RPMI7951 (cell line): ENCODE results near the gene PTGES. TPM values are rescaled to one million over a fixed set of nuclear protein-coding genes. Genes with fewer than 3 reads are reported as not detected.
"Not testable (repeated sequence)": the region's sequence is repeated elsewhere in the genome, so short reads cannot be mapped to it uniquely, and the experiment has no call there.

ENCODE experiments used
- DNase-seq: peaks from one replicate; pipeline ENCODE4 v3.0.0-alpha.2; 2012; ENCODE audit warnings: low read depth
- total RNA-seq: library from RNA; depleted of rRNA; stranded (reverse); fragments of >200 nt; shearing (Covaris generic); gene quantifications from 2 replicates; pipeline ENCODE4 v1.2.3, GENCODE V29; 2014

PTGES gene
- total RNA-seq, 1 experiment from 2014 or later = 0.96 TPM

DNA sequence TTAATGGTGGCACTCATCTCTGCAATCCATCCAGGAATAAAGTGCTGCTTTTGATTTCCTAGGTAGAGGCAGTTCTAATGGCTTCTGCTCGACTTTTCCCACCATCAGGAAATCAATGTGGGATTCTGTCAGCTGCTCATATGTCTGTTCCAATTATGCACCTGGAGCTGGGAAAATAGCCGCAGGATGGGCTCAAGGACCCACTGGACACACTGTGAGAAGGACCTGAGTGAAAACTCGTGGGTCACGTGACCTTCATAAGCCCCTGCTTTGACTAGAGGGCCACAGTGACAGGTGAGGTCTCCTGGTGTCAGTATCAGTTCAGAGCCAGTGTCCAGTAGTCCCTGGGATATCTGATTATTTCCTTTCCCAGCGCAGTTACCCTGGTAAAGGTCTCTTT lies 17.9 kb upstream of the PTGES start:
- no peak for DNase-seq

DNA sequence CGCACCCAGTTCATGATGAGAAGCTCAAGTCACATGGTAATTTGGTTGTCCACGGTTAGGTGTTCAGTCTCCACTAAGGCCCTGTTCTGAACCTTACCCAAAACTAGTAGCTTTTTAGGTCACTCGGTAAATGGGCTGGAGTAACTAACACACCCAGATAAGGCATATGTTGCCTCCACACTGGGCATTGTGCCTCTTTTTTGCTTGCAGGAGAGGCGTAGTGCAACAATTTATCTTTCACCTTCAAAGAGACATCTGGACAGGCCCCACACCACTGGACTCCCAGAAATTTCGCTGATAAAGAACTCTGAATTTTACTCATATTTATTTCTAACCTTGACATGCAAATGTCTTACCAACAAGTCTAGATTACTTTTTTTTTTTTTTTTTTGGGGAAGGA lies 16.8 kb upstream of the PTGES start:
- no peak for DNase-seq

DNA sequence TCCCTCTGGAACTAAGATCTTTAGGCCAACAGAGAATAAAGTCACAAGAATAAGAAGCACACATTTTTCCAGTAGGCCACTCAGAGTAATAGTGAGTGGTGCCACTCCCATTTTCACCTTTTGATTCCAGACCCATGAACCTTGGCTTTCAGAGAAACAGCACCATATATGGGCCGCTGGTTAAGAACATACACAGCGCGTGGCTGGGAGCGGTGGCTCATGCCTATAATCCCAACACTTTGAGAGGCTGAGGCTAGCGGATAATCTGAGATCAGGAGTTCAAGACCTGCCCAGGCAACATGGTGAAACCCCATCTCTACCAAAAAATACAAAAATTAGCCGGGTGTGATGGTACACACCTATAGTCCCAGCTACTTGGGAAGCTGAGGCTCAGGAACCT lies 15.6 kb upstream of the PTGES start:
- DNase-seq = no peak

DNA sequence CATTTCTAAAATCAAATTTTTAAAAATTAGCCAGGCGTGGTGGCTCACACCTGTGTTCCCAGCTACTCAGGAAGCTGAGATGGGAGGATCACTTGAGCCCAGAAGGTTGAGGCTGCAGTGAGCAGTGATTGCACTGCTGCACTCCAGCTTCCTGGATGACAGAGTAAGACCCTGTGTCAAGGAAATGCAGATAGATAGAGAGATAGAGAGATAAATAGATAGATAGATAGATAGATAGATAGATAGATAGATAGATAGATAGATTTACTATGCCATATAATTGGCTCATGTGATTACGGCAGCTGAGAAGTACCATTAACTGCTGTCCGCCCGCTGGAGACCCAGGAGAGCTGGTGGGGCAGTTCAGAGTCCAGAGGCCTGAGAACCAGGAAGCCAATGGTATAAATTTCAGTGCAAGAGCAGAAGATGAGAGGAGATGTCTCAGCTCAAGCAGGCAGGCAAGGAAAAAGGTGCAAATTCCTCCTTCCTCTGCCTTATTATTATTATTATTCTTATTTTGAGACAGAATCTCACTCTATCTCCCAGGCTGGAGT lies 13.0 kb upstream of the PTGES start:
- no peak for DNase-seq

DNA sequence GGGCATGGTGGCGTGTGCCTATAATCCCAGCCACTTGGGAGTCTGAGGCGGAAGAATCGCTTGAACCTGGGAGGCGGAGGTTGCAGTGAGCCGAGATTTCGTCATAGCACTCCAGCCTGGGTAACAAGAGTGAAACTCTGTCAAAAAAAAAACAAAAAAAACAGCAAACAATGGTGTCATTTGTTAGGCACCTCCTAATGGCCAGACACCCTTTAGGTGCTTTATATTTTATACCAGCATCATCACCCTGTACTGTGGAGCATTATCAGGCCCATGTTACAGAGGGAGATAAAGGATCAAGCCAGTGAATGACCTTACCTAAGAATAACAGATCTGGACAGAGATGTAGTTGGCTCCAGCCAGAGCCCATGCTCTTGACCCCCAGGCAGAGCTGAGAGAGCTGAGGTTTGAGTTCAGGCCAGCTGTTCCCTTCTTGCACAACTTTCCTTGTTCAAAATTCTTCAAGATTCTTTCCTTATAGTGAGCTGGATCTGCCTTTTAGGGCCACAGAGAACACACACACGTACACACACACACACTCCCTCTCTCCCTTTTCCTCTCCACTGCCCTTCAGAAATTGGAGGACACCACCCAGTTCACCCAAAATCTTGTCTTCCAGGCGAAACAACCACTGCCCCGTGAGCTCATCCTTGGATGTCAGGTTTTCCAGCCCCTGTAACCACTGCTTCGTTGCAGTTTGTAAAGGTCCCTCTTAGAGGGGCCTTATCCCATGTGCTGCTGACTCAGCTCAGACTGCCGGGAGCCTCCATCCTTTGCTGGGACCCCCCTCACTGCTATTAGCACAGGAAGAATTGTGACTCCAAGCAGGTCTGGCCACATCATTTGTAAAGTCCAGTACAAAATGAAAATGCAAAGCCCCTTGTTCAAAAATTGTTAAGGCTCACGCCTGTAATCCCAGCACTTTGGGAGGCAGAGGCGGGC lies 10.4 kb upstream of the PTGES start:
- DNase-seq = peak; percentile 71

DNA sequence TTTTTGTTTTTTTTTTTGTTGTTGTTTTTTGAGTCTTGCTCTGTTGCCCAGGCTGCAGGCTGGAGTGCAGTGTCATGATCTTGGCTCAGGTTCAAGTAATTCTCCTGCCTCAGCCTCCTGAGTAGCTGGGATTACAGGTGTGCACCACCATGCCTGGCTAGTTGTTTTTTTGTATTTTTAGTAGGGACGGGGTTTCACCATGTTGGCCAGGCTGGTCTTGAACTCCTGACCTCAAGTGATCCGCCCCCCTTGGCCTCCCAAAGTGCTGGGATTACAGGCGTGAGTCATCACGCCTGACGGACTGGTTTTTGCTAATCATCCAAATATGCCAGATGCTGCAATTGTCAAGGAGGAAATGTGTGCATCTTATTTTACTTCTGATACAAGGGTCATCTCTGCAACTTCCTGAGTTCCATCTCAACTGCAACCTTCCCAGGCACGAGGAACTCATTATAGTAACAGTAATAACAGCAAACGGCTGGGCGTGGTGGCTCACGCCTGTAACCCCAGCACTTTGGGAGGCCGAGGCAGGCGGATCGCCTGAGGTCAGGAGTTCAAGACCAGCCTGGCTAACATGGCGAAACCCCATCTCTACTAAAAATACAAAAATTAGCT lies 9.6 kb upstream of the PTGES start:
- DNase-seq = peak; percentile 94

DNA sequence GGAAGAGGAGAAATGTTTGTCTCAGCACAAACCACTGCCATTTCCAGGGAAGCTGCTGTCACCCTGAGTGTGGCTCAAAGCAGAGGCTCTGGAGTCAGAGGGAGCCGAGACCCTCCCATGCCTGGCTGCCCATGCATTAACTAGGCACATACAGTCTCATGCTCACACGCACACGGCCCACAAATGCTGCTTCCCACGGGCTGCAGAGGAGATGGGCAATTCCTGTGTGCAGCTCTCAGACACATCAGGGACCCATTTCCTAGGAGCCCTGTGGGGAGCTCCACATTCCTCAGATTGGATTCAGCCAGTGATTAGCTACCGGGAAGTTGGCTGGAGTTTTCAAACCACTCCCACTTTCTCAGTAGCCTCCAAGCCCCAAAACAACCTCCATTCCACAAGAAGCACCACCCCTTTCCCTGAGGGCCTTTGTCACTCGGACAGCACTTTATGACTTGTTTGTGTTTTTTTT lies 9.1 kb upstream of the PTGES start:
- peak; percentile 86 for DNase-seq

DNA sequence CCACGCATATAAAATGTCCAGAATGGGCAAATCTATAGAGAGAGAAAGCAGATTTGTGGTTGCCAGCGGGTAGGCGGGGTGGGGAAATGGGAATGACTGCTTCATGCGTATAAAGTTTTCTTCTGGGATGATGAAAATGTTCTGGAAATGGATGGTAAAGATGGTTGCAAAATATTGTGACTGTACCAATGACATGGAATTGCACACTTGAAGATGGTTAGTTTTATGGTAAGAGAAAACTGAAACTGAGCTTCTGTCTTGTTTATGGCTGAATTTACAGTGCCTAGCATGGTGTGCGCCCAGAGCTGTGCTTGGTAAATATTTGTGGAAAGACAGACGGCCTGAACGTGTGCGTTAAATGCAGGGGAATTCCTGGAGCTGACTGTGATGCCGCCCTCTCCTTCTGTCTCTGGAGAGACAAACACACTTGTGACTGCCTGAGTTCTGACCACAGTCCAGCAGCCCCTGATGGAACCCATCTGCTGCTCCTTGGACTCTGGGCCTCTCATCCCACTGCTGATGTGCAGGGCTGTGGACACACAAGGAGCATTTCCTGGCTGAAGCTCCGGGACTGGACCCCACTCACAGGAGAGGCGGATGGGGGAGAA lies 8.6 kb upstream of the PTGES start:
- peak; percentile 79 for DNase-seq

DNA sequence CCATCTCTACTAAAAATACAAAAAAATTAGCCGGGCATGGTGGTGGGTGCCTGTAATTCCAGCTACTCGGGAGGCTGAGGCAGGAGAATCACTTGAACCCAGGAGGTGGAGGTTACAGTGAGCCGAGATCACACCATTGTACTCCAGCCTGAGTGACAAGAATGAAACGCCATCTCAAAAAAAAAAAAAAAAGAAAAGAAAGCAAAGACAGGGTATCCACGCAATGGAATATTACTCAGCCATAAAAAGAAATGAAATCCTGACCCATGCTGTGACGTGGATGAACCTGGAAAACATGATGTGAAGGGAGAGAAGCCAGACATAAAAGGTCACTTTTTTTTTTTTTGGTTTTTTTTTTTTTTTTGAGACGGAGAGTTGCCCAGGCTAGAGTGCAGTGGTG lies 7.9 kb upstream of the PTGES start:
- DNase-seq = not testable (repeated sequence)

DNA sequence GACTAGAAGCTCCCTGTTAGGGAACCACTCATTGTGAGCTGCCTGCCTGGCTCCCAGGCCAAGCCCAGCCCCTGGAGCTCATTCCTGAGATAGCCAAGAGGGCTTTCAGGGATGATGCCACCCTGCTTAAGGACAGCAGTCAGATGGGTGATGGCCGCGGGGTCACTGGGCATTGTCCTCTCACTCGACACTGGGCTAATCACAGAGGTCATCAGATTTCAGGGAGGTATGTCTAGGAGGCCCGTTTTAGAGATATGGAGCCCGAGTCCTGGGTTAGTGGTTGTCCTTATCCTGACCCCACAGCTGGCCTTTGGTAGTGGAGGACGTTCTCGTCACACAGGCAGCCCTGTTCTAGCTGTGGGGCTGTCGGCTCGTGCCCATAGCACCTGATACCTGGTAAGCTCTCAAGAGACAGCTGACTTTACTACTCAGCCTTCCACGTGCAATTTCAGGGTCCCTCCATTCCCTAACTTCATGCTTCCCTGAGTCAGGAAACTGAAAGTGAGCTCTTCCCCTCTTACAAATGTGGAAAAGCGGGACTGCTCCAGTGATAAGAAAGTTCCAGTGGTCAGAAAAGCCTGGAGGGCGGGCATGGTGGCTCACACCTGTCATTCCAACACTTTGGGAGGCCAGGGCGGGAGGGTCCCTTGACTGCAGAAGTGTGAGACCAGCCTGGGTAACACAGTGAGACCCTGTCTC lies 7.1 kb upstream of the PTGES start:
- DNase-seq = no peak

DNA sequence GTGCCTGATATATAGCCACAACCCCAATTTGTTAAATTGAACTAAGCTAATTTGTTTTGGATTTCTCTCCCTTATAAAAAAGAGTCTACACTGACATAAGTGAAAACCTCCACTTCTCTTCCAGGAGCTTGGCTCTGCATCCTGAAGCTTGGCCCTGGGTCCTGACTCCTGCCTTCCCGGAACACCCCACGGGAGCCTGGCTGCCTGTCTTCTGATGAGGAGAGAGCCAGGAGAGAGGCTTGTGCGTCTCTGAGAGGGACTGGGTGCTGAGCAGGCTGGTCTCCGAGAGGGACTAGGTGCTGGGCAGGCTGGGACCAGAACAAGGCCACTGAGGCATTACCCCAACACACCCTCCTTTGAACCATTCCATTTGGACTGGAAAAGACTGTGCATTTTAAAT lies 6.5 kb upstream of the PTGES start:
- DNase-seq = no peak

DNA sequence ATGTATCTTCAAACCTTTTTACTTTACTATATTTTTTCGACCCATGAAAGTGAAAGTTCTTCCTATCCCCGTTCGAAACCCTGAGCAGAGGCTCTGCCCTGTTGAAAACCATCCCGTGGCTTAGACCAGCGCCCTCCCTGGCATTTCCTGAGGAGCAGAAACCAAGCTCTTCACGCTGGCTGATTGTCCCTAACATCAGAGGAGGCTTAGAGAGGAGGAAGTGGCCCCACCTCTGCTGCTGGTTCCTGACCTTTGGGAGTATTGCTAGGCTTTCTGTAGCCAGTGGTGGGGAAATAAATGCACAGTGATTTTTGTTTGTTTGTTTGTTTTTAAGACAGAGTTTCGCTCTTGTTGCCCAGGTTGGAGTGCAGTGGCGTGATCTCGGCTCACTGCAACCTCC lies 4.2 kb upstream of the PTGES start:
- DNase-seq = no peak

DNA sequence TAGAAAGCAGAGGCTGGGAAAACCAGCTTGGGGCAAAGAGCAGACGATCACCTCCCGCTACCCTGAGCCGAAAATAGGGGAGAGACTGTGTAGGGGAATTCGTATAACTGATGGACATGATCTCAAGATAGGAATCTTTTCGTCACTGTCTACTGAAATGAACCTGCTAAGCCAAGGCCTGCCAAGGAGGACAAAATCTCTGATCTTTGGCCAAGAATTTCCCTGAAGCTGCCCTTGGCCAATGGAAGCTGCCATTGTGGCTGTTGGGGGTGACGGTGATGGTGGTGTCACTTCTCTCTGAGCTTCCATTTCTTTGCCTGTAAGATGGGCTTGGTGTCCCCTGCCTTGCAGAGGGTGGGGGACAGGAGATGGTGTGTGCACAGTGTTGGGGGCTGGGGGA lies 3.3 kb upstream of the PTGES start:
- DNase-seq = no peak

DNA sequence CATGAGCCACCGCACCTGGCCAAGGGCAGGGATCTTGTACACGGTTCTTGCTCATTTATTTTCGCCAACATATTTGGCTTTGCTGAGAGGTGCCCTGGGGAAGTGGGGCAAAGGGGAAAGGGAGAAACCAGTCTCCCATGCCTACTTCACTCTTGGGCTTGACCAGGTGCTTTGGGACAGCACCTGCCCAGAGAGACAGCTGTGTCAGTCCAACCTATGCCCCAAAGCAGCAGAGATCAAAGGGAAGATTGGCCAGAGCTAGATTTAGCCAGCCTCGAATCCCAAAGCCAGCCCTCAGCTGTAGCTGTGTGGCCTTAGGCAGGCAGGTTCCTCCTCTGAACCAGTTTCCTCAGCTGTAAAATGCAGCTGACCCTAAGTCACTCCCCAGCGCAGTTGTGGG lies 2.3 kb upstream of the PTGES start:
- DNase-seq = no peak

DNA sequence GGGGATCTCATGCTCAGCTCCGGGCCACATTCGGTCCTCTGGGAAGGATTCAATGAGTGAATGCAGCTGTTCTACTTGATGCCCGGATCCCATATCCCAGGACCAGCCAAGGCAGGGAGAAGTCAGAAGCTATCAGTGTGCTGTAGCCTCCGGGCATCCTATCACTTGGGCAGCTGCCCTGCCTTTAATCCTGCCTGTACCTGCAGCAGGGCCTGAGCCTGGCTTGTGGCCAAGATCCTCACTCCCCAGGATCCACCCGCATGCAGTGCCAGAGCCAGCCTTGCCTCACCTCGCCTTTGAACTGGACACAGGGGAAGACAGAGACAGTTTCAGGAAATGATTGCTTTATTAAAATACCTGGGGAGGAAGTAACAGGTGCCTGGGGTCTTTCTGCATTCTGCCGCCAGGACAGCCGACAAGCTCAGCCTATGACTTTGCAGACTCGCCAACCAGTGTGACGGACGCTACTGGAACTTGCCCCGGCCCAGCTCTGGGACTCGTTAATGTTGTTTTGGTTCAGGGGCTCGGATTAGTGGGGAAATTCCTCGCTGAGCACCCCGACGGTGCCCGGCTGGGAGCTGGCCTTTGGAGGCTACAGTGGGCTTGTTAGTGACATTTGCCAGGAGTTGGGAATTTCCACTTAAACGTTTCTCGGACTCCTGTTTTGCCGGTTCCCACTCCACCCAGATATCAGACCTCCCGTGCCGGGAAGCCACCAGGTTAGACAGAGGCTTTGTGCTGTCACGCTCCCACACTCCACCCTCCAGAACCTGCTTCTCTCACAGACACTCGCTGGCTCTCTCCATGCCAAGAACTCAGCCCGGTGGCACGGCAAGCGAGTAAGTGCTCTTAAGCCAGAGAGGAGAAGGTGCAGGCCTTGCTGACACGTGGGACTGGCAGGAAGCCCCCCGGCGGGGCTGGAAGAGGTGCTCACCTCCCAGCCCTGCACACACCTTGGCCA lies 721 bp downstream of the PTGES start:
- no peak for DNase-seq

DNA sequence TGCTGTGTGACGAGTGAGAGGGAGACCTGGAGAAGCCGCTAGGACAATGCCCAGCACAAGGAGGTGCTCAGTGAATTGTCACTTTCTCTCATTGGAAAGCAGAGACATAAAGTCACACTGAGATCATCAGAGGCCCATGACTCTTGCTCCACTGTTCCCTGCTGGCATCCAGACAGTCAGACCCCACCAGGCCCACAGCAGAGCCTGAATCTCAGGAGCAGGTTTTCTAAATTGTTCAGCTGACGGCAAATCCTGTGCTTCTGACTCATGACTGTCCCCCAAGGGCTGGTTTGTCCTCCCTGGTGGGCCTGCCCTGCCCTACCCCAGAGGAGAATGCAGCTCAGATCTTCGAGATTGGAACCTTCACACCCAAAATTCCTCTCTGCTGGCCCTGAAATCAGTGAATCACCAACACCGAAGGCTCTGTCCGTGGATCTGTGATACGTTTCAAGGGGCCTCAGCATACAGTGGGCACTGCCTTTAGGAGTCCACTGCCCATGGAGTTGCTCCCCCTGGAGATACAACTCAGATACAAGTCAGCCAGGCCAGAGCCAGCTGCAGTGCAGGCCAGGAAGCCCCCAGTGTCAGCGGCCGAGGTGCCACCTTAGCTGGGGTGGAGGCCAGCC lies 2.7 kb downstream of the PTGES start:
- DNase-seq = peak; percentile 66

DNA sequence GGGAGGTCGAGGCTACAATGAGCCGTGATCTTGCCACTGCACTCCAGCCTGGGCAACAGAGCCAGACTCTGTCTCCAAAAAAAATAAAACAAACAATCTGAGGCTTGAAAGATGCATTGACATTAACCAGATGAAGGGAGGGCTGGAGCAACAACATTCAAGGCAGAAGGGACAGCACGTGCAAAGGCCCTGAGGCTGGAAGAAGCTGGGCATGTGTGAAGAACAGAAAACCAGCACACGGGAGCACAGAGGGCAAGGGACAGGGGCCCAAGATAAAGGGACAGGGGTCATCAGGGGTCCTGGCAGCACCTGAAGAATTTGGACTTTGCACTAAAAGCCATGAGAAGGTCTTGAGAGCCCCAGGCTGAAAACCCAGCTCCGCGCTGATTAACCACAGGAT lies 3.3 kb downstream of the PTGES start:
- no peak for DNase-seq

DNA sequence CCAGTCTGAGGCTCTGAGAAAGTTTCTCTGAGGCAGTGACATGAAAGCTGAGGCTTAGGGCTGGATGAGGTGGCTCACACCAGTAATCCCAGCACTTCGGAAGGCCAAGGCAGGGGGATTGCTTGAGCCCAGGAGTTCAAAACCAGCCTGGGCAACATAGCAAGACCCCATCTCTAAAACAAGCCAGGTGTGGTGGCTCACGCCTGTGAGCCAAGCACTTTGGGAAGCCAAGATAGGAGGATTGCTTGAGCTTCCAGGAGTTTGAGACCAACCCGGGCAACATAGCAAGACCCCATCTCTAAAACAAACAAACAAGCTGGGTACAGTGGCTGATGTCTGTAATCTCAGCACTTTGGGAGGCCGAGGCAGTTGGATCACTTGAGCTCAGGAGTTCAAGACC lies 3.8 kb downstream of the PTGES start:
- DNase-seq = not testable (repeated sequence)

DNA sequence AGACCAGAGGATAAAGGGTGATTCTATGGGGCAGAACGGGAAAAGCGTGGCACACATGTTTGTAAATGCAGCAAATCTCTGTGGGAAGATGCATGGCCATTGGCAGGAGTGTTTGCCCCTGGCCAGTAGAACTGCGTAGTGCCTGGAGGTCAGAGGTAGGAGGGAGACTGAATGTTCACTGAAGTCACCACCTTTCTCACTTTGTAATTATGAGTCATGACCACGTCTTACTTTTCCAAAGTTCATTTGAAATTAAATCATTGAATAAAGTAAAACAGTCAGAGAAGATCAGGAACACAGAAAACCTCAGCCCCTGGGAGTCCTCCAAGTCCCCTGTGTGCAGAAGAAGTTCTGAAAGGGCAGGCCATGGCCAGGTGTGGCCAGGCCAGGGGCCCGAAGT lies 4.6 kb downstream of the PTGES start:
- DNase-seq = no peak

DNA sequence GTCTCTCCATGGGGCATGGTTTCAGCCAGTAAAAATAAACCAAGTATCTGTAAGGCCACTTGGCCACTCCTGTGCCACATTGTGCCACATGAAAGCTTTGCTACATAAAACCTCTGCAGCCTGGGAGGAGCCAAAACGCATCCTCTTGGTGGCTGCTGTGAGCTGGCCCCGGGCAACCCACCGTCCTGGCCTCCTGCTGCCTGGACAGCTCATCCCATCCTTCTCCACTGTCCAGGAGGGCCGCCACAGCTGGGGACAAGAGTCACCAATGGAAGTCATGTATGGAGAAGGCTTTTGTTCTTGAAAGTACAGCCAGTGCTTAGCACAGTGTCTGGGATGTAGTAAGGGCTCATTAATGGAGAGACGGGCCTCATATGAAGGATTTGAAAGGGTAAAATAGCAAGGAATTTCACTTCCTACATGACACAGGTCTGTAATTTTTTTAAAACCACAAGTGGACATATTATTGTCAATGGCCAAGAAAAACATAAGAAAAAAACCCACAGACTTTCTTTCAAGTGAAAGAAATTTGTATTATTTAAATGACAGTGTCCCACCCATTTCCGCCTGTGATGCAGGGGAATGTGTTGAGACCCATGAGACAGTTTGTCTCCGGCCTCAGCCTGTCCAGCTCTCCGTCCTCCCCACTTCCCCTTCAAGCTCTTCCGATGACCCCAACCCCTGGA lies 6.6 kb downstream of the PTGES start:
- peak; percentile 53 for DNase-seq
